Mesothelial cell of epicardium (in vitro differentiated cells): ENCODE results near the gene PLXNA2. TPM values are rescaled to one million over a fixed set of nuclear protein-coding genes. Genes with fewer than 3 reads are reported as not detected.

Source experiments
- DNase-seq, 2 experiments: peaks; one replicate each; pipeline ENCODE4 v3.0.0; 2021; ENCODE audit warnings: low spot score in 2 of 2; ENCODE audit not compliant: unreplicated experiment in 2 of 2
- H3K27ac Mint-ChIP-seq: 2 replicates; pipeline ENCODE4 v1.8.0; 2021; ENCODE audit warnings: mixed read lengths
- H3K27me3 Mint-ChIP-seq: 2 replicates; pipeline ENCODE4 v1.8.0; 2021; ENCODE audit warnings: low read depth, mixed read lengths
- H3K36me3 Mint-ChIP-seq: 2 replicates; pipeline ENCODE4 v1.8.0; 2021; ENCODE audit warnings: mixed read lengths
- H3K4me1 Mint-ChIP-seq: 2 replicates; pipeline ENCODE4 v1.8.0; 2021; ENCODE audit warnings: mixed read lengths
- H3K4me3 Mint-ChIP-seq: 2 replicates; pipeline ENCODE4 v1.8.0; 2021; ENCODE audit warnings: mild to moderate bottlenecking, moderate library complexity, mixed read lengths
- H3K9me3 Mint-ChIP-seq: 2 replicates; pipeline ENCODE4 v1.8.0; 2021; ENCODE audit warnings: mixed read lengths
- total RNA-seq: library from RNA; stranded (reverse); gene quantifications from 3 replicates; pipeline ENCODE4 v1.2.1, GENCODE V29; 2021
- TF ChIP-seq, protein P1 (sequence below): fragments of 200-600 bp; sonication (generic); IDR thresholded peaks from one replicate; pipeline ENCODE4 v1.5.0; 2021; ENCODE audit warnings: antibody characterized with exemption; ENCODE audit not compliant: unreplicated experiment

PLXNA2 gene
- total RNA-seq, 1 donor from 2014 or later = 14.7 TPM

DNA sequence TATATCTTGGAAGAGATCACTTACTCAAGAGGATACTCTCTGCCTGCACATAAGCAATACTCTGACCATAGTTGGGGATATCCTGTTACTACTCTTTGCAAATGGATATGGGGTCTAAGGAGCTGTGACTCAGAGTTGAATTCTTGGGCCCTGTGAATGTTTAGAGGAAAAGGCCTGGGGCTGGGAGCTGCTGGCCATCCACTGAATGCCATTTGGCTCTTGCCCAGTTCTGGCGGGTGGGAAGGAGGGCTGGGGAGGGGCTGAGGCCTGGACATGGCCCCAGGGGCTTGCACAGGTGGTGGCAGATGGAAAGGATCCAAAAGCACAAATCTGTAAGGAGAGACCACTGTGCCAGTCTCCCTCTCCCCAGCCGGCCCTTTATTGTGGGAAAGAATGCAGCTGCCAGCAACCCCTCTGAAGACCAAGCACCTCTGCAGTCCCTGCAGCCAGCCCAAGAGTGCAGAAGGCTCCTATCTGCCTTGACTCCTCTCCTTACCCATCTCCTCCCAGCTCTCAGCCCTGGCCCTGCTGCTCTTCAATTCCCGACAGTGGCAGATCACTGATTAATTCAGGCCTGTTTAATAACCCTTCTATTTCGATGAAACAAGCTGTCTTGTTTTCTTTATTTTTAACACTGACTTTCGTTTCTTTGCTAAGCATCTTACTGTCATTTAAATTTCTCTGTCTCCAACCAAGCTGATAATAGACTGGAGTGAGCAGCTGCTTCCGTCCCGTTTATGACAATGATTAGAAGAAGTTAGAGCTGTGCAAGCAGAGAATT is 12.1 kb downstream of the PLXNA2 start:
- TF ChIP-seq, protein P1, sequence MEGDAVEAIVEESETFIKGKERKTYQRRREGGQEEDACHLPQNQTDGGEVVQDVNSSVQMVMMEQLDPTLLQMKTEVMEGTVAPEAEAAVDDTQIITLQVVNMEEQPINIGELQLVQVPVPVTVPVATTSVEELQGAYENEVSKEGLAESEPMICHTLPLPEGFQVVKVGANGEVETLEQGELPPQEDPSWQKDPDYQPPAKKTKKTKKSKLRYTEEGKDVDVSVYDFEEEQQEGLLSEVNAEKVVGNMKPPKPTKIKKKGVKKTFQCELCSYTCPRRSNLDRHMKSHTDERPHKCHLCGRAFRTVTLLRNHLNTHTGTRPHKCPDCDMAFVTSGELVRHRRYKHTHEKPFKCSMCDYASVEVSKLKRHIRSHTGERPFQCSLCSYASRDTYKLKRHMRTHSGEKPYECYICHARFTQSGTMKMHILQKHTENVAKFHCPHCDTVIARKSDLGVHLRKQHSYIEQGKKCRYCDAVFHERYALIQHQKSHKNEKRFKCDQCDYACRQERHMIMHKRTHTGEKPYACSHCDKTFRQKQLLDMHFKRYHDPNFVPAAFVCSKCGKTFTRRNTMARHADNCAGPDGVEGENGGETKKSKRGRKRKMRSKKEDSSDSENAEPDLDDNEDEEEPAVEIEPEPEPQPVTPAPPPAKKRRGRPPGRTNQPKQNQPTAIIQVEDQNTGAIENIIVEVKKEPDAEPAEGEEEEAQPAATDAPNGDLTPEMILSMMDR = no peak
- H3K27ac Mint-ChIP-seq = peak overlapping the region; percentile 44
- H3K27me3 Mint-ChIP-seq = no peaks in the 10 kb centered on the region
- no peaks in the 10 kb centered on the region for H3K36me3 Mint-ChIP-seq
- no peak overlapping the region for H3K4me3 Mint-ChIP-seq
- DNase-seq = no peak
- H3K4me1 Mint-ChIP-seq = peaks cover 57% of the 10 kb centered on the region
- no peaks in the 10 kb centered on the region for H3K9me3 Mint-ChIP-seq

DNA sequence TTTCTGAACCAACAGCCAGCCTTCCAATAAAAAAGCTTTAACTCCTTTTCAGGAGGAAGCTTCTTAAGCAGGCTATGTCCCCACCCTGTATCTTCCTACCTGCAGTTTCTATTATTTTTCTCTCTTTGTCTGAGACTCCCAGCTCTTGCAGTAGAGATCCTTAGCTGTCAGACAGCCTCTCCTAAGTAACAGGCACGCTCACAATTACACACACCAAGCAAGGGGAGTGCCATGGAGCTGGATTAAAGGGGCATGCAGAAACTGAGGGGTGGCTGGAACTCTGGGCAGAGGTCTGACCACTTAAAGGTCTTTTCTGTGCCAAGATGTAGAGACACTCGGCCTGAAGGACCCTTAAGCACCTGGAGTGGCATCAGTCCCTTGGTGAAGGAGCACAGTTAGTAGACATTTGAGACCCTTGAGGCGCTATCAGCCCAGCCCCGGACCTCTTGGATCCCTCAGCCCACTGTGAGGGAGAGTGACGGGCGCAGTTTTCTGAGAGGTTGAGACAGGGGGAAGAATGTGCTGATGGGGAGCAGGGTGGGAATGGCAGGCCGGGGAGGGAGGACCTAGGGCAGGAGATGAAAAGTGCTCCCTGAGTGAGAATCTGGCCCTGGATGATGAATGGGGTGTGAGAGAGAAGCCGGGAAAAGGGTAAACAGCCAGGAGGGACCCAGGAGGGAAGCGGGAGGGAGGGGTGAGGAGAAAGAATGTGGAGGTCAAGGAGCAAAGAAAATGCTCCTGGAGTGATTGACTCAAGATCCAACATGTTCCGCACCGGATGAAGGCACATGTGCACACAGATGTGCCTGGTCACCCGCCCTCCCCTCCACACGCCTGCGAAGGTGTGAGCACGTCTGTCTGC is 13.3 kb downstream of the PLXNA2 start:
- Mint-ChIP-seq H3K36me3 (no peaks in the 10 kb centered on the region), H3K27ac (peak overlapping the region; percentile 80), H3K4me3 (no peak overlapping the region), H3K27me3 (no peaks in the 10 kb centered on the region), H3K9me3 (no peaks in the 10 kb centered on the region), H3K4me1 (peaks cover 58% of the 10 kb centered on the region)
- DNase-seq = no peak
- TF ChIP-seq, protein P1 = no peak

DNA sequence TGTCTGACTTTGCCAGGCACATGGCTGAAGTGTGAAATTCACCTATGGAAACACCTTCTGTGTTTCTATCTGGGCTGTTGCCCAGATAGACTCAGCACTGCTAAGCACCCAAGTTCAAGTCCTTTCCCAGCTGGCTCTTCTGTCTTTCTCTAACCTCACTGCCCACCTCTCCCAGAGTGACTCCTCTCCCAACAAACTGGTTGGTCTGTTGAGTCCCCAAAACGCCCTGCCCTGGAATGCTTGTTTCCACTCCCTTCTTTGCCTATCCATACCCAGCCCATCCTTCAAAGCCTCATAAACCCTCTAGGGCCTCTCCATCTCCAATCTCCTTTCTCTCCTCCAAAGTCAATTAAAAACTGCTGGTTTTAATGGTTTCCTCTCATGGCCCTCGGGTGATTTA is 15.6 kb downstream of the PLXNA2 start:
- no peaks in the 10 kb centered on the region for H3K9me3 Mint-ChIP-seq
- peaks cover 61% of the 10 kb centered on the region for H3K4me1 Mint-ChIP-seq
- no peaks in the 10 kb centered on the region for H3K27me3 Mint-ChIP-seq
- TF ChIP-seq, protein P1 = no peak
- H3K4me3 Mint-ChIP-seq = no peak overlapping the region
- DNase-seq = no peak
- no peak overlapping the region for H3K27ac Mint-ChIP-seq
- H3K36me3 Mint-ChIP-seq = no peaks in the 10 kb centered on the region

DNA sequence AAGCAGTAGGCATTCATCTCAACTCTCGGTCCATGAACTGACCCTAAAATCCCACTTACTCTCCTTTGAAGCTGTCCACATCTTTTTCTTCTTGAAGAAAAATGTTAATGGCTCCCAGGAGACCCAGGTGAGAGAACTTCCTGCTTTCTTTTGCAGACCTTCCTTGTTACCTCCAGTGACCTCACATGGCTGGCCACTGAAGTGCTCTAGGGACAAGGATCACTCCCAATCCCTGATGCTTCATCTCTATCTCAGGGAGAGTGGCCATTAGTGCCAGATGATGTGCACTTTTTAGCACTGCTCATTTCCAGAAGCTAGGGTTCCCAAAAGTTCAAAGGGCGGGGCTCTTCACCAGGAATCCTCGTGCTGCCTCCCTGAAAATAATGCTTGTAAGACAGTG is 16.2 kb downstream of the PLXNA2 start:
- peaks cover 57% of the 10 kb centered on the region for H3K4me1 Mint-ChIP-seq
- H3K9me3 Mint-ChIP-seq = no peaks in the 10 kb centered on the region
- no peak for DNase-seq
- H3K27ac Mint-ChIP-seq = no peak overlapping the region
- TF ChIP-seq, protein P1 = no peak
- no peaks in the 10 kb centered on the region for H3K36me3 Mint-ChIP-seq
- no peak overlapping the region for H3K4me3 Mint-ChIP-seq
- H3K27me3 Mint-ChIP-seq = no peaks in the 10 kb centered on the region

DNA sequence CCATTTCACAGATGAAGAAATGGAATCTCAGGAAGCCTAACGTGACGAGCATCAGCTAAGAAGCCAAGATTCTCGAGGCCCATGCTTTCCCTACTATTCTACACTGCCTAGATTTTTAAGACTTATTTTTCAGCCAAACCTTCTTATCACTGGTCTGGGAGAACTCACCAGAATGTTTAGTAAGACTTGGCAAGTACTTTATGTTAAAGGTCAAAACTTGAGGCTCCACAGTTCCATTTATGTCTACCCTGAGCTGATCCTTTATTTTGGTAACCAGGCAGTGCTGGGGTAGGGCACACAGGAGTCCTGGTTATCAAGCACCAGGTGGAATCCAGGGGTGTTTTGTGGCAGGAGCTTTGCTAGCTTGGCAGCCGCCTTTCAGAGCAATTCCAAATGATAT is 16.8 kb downstream of the PLXNA2 start:
- Mint-ChIP-seq H3K4me1 (peaks cover 52% of the 10 kb centered on the region), H3K4me3 (no peak overlapping the region), H3K36me3 (no peaks in the 10 kb centered on the region), H3K9me3 (no peaks in the 10 kb centered on the region), H3K27ac (peak overlapping the region; percentile 22), H3K27me3 (no peaks in the 10 kb centered on the region)
- DNase-seq = no peak
- TF ChIP-seq, protein P1 = no peak
